ENCODE data around the gene ITGB5. TPM values are rescaled to one million over a fixed set of nuclear protein-coding genes. Genes with fewer than 3 reads are reported as not detected.

ITGB5 gene
- polyA plus RNA-seq, 2 of the 4 experiments (the other 2 are of a cell fraction): 201 to 260 TPM

GRCh38 chr3:124879337-124879680 is 7.9 kb downstream of the ITGB5 start:
- no peak for DNase-seq (ENCODE audit: low read depth in 1 of 2, low spot score in 1 of 2)
- TF ChIP-seq EHF (CRISPR knock-in tag; IDR thresholded peaks at IDR 0.05): 0 out of 2 replicates have a peak, but pooled peaks have one; percentile 14
- TF ChIP-seq EHMT2 (IDR thresholded peaks at IDR 0.05; ENCODE audit: low read depth): no peak
- TF ChIP-seq HEYL (CRISPR knock-in tag; IDR thresholded peaks at IDR 0.05): peak; percentile 29; the same call in 1 of the 2 replicates
- no peak for TF ChIP-seq EP300 (IDR thresholded peaks at IDR 0.05)
- peak; percentile 89 for TF ChIP-seq TP53 (CRISPR knock-in tag; IDR thresholded peaks at IDR 0.05)
- TF ChIP-seq ZC3H11A (IDR thresholded peaks at IDR 0.05): no peak
- TF ChIP-seq ATOH8 (CRISPR knock-in tag; IDR thresholded peaks at IDR 0.05; ENCODE audit: low read depth): no peak
- Histone ChIP-seq H3K4me2 (peak overlapping the region; percentile 84), H3K9me3 (no peaks in the 10 kb centered on the region), H3K27ac (peak overlapping the region; percentile 91 to 99), H3K4me1 (peaks cover 83% of the 10 kb centered on the region), H3K4me3 (peak overlapping the region; percentile 22; the same call in 2 of the 3 replicates)
- no peak for FAIRE-seq
- ChIA-PET POLR2A (interaction anchor here (1.0 to 2.8 kb wide), 5 partner anchors 8 to 117 kb away, joined by 3 to 18 read pairs (median 4); partner anchors contain the start of gene ITGB5), CTCF (interaction anchor here (1.2 to 2.4 kb wide), 4 partner anchors 13 to 118 kb away, joined by 4 to 9 read pairs (median 8); no protein-coding TSS in a partner anchor)
- ATAC-seq: peak in 1 of 2 experiments; percentile 37; a peak in 4 of 6 replicates

DNA sequence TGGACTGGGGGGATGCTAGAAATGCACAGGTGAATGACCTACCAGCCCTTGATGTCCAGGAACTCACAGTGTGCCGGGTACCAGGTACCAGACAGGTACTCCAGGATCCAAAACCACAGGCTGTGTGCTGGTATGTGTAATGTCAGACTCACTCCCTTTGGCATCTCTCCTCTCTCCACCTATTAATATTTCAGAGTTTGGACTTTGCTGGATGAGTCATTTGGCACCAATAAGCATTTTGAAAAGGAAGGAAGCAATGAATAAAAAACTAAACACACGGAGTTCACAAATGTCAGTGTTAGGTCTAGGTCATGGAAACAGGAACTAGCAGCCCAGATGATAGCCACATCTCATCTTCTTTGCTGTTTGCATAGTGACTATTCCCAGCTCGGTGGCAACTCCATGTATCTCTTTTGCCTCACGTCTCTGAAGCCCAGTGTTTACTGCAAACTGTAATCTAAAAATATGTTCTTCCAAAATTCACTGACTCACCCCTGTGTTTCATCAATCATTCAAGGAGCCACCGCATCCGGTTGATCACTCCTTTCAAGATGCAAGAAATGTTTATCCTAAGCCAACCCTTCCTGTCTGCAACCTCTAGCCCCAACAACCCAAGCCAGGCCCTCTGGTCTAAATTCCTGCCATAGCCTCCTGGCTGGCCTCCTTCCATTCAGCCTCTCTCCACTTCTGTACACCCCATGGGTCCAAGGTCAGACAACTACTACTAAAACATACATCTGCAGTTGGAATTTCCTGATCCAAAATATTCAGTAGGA is 8.4 kb downstream of the ITGB5 start:
- H3K27ac ChIP-seq: peak overlapping the region; percentile 91 to 99
- ATAC-seq (peak; percentile 95 to 98), DNase-seq (ENCODE audit: low read depth in 1 of 2, low spot score in 1 of 2) (peak; percentile 92 to 98), FAIRE-seq (peak; percentile 74)
- peak overlapping the region; percentile 22; the same call in 1 of the 3 replicates for H3K4me3 ChIP-seq
- peaks cover 83% of the 10 kb centered on the region for H3K4me1 ChIP-seq
- H3K9me3 ChIP-seq: no peaks in the 10 kb centered on the region
- CTCF ChIA-PET: interaction anchor here (1.2 to 2.5 kb wide), 6 partner anchors 12 to 118 kb away, joined by 4 to 23 read pairs (median 8); no protein-coding TSS in a partner anchor
- POLR2A ChIA-PET: interaction anchor here (1.0 to 2.8 kb wide), 5 partner anchors 8 to 116 kb away, joined by 3 to 18 read pairs (median 4); partner anchors contain the start of gene ITGB5
- peak overlapping the region; percentile 84 for H3K4me2 ChIP-seq
- 1% methylated on average over 6 of the region's 6 CpGs for WGBS (ENCODE audit: missing lambda C conversion rate)
- TF ChIP-seq SMC3 (IDR thresholded peaks at IDR 0.05): no peak; the same call in 2 of the 3 replicates
- peak; percentile 25 to 60 for TF ChIP-seq RAD21 (conservative IDR thresholded peaks at IDR 0.05 in 1 of 2, IDR thresholded peaks at IDR 0.05 in 1 of 2)
- peak; percentile 82; the same call in 1 of the 2 replicates for TF ChIP-seq HOXB5 (CRISPR knock-in tag; IDR thresholded peaks at IDR 0.05)
- TF ChIP-seq TFCP2L1 (CRISPR knock-in tag; IDR thresholded peaks at IDR 0.05): 0 out of 2 replicates have a peak, but pooled peaks have one; percentile 70
- TF ChIP-seq ZSCAN20 (CRISPR knock-in tag; IDR thresholded peaks at IDR 0.05): peak; percentile 73; the same call in 1 of the 2 replicates
- no peak; the same call in 1 of the 2 replicates for TF ChIP-seq ESRRA (IDR thresholded peaks at IDR 0.05; ENCODE audit: borderline replicate concordance, low read length)
- no peak for TF ChIP-seq POLR2AphosphoS2 (conservative IDR thresholded peaks at IDR 0.05; ENCODE audit: low read length)
- TF ChIP-seq, protein P1, sequence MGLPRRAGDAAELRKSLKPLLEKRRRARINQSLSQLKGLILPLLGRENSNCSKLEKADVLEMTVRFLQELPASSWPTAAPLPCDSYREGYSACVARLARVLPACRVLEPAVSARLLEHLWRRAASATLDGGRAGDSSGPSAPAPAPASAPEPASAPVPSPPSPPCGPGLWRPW (IDR thresholded peaks at IDR 0.05): peak; percentile 68; the same call in 1 of the 2 replicates
- no peak for TF ChIP-seq CBX2 (IDR thresholded peaks at IDR 0.05; ENCODE audit: borderline replicate concordance, low read depth)
- TF ChIP-seq TP53 (CRISPR knock-in tag; IDR thresholded peaks at IDR 0.05): no peak
- TF ChIP-seq ZC3H11A (IDR thresholded peaks at IDR 0.05): no peak
- no peak for TF ChIP-seq NR3C1 (IDR thresholded peaks at IDR 0.05)
- TF ChIP-seq GATA3 (IDR thresholded peaks at IDR 0.05; ENCODE audit: borderline replicate concordance): peak; percentile 98
- TF ChIP-seq SREBF2 (IDR thresholded peaks at IDR 0.05): no peak
- peak; percentile 92; the same call in 2 of the 3 replicates for TF ChIP-seq BCL3 (IDR thresholded peaks at IDR 0.05)
- peak; percentile 13; the same call in 1 of the 2 replicates for TF ChIP-seq FOXS1 (CRISPR knock-in tag; IDR thresholded peaks at IDR 0.05)
- TF ChIP-seq CBX8 (IDR thresholded peaks at IDR 0.05): no peak
- no peak for TF ChIP-seq KDM1A (IDR thresholded peaks at IDR 0.05; ENCODE audit: low read depth)
- no peak for TF ChIP-seq CTCF (IDR thresholded peaks at IDR 0.05)
- TF ChIP-seq, protein P2, sequence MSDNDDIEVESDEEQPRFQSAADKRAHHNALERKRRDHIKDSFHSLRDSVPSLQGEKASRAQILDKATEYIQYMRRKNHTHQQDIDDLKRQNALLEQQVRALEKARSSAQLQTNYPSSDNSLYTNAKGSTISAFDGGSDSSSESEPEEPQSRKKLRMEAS (IDR thresholded peaks at IDR 0.05): peak; percentile 91
- TF ChIP-seq BHLHE40 (IDR thresholded peaks at IDR 0.05; ENCODE audit: low read depth, low read length): no peak
- peak; percentile 95 to 98 for TF ChIP-seq EP300 (IDR thresholded peaks at IDR 0.05)
- TF ChIP-seq ZFP36 (IDR thresholded peaks at IDR 0.05; ENCODE audit: borderline replicate concordance, partially characterized antibody): no peak
- TF ChIP-seq NPAS2 (CRISPR knock-in tag; IDR thresholded peaks at IDR 0.05; ENCODE audit: borderline replicate concordance): no peak
- TF ChIP-seq MYC (IDR thresholded peaks at IDR 0.05; ENCODE audit: borderline replicate concordance, low read length): no peak
- peak; percentile 75 for TF ChIP-seq MAFK (IDR thresholded peaks at IDR 0.05; ENCODE audit: partially characterized antibody)
- TF ChIP-seq HOXA7 (CRISPR knock-in tag; IDR thresholded peaks at IDR 0.05): no peak
- peak; percentile 57; the same call in 1 of the 2 replicates for TF ChIP-seq NFE2L2 (conservative IDR thresholded peaks at IDR 0.05; ENCODE audit: low read length)
- TF ChIP-seq CHD4 (IDR thresholded peaks at IDR 0.05; ENCODE audit: borderline replicate concordance): no peak
